Mesenteric fat pad (tissue), 1 donor: ENCODE results near the gene CCNG2. TPM values are rescaled to one million over a fixed set of nuclear protein-coding genes. Genes with fewer than 3 reads are reported as not detected.

Experiments
- DNase-seq: peaks from one replicate; pipeline ENCODE4 v3.0.0-alpha.2; 2020; ENCODE audit warnings: low spot score
- total RNA-seq: library from RNA; stranded (reverse); fragmentation: NEBNext Ultra II Directional; extraction: Animal tissue kit (Norgen Biotek cat#: 25700); gene quantifications from one replicate; pipeline ENCODE4 v1.2.1, GENCODE V29; 2021
- donor health status: DM: yes; HTN: yes; CAD: no.

The CCNG2 gene
- total RNA-seq, 1 donor from 2014 or later: 28.6 TPM

DNA sequence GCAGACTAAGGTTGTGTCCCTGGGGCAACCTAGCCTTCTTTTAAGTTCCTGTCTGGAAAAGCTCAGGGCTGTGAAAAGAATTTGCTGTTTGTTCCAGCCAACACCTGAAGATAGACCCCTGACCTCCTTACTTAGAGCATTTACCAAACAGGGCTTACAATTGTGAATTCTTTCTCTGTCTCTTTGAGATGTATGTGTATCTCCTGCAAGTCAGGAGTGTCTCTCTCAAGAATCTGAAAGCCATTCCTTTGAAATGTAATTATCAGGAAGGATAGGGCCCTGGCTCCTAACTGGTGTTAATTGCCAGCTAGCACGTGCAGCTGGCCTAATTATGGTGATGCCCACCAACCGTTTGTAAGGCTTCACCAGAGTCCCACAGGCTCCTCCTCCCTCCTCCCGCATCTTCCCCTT is 18.2 kb downstream of the CCNG2 start:
- DNase-seq: no peak

DNA sequence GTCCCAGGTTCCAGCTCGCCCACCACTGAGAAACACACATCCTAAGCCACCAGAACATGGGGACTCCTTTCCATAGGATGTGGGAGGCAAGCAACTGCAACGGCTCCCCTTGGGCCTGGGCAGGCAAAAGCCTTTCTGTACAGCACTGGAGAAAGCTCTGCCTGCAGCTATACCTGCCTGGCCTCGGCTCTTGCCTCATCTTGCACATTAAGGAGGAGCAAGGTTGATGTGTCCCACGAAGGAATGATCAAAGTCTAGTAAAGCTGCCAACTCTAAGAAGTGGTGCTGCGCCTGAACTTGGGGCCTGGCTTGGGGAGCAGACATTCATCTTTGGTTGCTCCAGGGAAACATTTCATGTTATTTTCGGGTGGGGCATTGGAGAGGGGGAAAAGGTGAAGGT is 19.6 kb downstream of the CCNG2 start:
- DNase-seq: no peak

DNA sequence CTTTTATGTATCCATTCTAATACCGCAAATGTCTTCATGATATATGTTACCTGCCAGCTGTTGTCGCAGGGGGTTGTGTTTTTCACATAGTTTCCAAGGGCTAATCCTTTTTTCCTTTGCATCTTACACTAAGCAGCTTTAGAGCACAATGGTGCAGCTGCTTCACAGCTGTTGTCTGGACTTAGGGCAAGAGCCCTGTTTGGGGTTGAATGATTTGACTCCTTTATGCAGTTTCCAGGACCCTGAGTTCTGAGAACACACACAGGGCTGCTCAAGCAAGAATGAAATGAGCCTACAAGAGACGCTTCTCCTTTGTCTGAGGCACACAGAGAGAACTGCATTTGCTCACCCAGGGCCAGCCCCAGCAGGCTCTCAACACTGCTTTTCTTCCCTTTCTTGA is 20.2 kb downstream of the CCNG2 start:
- DNase-seq: no peak

DNA sequence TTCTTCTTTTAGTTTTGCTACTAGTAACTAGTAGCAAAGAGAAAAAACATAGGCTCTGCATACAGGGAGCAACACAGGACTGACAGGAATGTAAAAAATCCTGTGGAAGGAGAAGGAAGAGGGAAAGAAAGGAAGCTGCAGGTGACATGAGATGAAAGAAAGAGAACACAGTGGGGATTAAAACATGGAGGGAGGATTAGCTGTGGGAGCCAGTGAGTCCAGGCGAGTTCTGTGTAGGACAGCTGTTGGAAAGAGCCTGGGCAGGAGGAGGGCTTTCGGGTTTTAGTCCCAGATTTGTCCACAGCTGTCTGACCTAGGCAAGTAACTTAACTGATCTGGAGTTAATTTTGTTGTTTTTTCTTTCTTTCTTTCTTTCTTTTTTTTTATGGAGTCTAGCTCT is 21.6 kb downstream of the CCNG2 start:
- DNase-seq: no peak

DNA sequence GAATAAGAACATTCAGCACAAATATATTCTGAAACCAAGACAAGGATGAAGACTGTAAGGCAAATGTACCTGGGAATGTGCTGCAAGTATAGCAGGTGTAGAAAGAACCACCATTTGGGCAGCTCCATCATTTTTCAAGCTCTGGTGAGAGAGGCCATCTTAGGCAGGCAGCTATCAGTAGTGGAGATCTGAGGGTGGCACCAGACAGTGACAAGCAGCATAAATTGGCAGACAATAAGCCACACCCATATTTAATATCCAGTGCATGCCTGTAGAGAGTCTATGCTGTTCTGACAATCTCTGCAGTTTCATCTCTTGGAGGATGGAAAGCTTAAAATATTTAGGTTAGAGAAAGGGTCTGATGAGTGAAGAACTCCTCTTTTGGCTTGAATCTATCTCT is 22.5 kb downstream of the CCNG2 start:
- DNase-seq: no peak

DNA sequence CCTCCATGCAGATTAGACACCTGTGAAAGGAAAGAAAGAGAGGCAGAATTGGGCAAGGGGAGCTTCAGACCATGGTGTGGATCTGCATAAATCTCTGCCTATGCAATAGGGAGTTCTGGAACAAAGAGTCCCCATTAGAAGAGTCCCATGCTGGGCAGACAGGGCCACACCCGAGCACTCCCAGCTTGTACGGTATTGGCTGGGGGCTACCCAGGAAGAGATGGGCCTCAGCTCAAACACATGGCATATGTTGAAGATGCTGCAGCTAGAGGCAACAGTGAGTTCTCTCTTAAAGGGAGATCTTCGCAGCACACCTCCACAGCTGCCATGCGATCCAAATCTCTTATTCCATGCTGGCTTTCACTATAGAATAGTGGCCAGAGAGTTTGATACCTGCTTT is 24.7 kb downstream of the CCNG2 start:
- DNase-seq: no peak

DNA sequence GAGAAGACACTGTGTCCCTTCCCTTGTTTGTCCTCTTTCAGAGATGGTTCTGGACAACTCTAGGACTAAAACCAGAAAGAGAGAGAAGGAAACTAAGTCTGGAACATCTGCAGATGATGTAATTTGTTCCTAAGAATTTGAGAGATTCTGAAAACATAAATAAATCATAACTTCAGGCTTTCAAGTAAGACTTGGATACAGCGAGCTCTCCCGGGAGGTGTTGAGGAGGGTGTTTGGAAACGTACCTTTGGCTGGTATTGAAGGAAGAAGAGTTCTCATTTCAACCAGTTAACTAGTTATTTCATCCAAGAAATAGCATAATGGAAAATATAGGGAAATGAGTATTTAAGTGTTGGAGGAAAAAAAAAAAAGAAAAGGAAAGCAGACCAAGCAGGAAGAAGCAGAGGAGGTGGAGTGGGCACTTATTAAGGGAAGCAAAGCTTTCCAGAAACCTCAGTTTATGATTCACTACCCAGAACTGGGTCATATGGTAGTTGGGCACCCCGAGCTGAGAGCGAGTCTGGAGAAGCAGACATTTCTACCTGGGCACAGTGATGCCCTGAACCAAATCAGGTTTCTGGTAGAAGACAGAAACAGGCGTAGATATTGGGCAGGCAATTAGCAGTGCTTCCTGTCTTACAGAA is 26.9 kb downstream of the CCNG2 start:
- no peak for DNase-seq

DNA sequence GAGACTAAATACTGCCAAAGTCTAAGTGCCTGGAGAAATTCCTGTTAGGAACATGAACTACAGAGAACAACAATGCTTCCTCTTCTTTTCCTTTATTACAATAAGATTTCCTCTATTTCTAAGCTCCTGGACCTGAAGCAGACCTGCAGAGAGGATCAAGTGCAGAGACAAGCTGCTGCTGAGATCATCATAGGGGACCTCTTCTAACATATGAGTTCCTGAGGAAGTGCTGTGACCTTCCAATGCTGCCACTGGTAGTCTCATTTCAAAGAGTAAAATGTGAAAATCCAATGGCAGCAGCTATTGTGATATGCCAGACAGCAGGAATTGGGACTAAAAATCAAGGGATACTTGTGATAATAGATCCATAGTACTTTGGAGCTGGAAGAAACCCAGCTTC is 28.0 kb downstream of the CCNG2 start:
- no peak for DNase-seq

DNA sequence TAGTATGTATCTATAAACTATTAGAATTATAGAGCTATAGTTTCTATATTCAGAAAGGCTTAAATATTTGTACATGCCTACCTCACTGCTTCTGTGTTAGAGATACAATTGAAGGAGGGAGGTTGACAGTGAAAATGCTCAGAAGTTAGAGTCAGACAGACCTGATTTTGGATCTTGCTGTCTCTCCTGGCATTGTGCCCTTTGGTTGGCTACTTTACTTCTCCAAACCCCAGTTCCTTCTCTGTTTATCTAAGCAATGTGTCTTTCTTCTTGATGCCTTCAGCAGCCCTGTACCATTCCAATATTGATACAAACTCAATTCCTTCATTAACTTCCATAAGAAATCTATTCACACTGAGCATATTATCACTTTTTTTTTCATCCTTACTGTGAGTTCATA is 28.7 kb downstream of the CCNG2 start:
- no peak for DNase-seq

DNA sequence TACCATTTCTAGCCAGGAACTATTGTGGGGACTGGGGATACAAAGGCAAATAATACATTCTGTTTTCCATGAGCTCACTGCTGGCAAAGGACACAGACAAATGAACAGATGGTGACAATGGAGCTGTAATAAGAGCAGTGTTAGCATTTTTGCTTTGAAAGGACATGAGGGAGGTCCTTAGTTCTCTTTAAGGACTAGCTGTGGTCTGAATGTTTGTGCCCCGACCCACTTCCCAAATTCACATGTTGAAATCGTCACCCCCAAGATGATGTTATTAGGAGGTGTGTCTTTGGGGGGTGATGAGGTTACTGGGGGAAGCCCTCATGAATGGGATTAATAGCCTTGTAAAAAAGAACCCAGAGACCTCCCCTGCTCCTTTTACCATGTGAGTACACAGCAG is 30.3 kb downstream of the CCNG2 start:
- DNase-seq: no peak

DNA sequence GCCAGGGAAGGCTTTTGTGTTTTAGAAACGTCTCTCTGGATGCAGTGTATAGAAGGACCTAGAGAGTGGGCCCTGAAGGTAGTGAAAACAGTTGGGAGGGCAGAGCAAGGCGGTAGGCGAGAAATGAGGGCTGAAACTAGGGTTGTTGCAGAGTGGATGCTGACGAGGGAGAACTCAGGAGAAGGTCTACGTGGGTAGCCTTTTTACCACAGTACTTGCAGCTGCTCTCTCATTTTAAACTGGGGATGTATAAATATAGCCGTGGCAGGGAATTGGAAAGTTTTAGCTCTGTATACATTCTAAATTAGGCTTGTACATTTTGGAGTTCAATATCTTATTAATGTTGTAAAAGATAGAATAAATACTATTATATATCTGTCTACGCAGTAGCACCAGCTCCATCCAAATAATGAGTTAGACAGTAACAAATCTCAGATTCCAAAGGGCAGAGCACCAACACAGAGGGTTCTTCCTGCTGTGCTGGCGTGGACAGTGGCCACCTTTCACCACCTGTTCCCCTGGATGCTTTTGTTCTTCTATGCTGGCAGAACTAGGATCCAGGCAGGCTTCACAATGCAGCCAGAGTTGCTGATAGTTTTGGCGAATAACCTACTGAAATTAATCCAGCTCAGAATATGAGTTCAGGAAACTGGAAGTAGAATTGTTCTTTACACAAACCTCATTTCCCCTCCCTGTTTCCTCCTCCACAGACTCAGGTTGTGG is 31.7 kb downstream of the CCNG2 start:
- DNase-seq: no peak

DNA sequence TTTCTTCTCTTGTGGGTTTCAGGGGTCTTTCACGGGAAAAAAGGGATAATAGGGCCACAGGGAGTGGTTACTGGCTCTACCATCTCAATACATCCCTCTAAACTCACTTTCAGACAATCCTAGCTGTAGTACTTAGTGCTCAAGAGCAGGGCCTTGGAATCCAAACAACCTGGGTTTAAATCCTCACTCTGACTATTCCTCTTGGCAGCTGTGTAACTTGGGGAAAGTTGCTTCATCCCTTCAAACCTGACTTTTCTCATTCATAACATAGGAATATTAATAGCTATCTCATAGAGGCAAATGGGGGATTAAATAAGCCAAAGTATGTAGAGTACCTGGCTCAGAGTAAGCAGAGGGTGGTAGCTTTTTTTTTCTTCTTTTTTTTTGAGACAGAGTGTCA is 32.4 kb downstream of the CCNG2 start:
- DNase-seq: no peak

DNA sequence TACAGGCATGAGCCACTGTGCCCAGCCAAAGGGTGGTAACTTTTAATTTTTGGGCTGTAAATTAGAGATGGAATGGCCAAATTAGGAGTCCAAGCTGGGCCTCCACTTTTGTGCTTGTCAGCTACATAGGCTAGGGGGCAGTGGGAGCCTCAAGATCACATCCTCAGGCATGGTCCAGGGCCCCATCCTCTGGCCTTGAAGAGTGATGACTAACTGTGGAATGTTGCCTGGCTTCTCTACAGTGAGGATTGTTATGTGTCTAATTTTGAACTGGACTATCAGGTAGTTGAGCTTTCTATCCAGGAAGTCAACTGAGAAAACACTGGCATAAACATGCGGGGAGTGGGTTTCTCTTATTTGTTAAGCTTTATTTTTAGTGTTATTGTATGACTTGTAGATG is 33.0 kb downstream of the CCNG2 start:
- DNase-seq: no peak

DNA sequence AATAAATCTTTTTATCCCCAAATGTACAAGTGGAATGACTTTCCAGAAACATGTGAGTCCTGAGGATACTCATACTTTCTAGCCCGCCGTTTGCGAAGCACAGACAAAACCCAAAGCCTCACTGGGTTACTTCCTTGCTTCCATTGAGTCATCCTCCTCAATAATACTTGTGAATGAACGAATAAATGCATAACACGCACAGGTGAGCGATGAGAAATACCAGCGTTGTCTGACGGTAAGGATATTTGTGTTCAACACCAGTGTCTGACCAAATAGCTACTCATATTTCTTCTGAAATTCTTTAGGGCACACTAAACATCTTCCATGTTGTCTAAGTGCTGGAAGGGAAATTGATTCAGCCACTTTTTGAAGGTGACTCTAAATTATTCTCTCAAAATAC is 36.0 kb downstream of the CCNG2 start:
- no peak for DNase-seq

DNA sequence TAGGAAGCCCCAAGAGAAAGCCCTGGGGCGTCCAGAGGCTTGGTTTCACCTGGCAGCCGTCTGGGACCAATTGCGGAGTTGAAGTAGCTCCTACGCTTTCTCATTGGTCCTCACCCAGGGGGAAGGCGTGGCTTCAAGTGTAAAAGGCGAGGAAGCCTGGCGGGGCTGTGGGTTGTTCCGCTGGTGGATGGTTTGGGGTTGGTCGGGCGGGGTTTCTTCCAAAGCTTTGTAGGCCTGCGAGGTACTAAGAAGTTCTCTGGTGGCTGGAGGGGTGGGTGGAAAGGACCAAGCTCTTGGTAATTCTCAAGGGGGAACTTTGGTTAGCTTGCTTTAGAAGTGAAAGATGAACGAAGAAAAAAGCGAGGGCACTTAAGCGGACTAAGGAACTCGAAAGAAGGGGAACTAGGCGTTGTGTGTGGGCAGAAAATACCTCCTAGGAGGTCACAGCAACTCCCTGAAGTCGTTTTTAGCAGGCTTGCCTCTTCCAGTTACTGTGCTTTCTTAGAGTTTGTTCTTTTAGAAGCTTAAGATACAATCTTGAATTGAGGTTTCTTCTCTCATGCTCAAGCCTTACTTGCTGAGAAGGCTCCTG is 36.6 kb downstream of the CCNG2 start:
- DNase-seq: no peak

DNA sequence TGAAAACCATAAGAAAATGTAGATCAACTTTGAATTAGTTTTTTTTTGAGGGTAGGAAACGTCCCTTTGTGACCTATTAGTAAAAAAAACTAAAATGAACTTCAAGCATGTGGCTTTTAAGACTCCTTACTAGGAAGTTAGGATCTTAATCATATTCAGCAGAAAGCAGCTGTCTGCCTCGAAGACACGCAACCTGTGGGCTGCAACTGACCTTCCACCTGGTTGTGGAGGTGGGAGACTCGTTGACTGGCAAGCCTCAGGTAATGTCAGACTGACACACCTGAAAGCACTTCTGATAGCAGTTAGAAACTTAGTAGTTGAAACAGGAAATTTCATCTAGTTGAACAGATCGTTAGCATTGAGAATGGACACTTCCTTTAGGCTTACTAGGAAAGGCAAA is 37.4 kb downstream of the CCNG2 start:
- DNase-seq: no peak

DNA sequence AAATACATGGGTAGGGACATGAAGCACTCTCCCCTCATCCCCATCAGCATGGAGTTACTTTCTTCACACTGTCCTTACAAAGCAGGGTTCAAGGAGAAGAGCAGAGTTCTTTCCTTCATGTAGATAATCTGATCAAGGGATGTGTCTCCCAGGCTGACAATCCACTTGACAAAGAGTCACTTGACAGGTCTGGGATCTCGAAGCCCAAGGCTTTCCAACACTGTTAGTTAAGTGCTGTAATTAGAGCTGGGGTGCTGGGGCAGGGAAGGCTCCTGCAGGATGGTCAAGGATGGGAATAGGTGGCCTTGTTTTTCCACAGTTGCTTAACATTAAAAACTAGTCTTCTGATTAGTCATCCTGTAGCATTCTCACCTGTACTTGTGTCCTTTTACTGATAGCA is 38.0 kb downstream of the CCNG2 start:
- no peak for DNase-seq

DNA sequence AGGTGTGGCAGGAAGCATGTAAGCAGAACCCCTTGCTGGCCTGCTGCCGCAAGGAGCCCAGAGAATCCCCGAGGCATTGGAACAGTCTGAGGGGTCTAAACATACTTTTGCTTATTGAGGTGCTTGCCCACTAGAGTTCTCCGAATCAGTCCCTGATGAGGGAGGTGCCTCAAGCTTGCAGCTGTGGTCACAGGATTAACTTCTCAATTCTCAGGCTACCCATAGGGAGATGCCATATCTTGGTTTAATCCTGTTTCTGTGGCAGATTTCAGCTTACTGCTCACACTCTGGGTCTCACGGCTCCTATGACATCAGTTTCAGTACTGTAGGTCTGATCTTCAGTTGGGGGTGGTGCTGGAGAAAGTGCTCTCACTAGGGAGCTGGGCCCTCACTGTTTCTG is 39.9 kb downstream of the CCNG2 start:
- no peak for DNase-seq

DNA sequence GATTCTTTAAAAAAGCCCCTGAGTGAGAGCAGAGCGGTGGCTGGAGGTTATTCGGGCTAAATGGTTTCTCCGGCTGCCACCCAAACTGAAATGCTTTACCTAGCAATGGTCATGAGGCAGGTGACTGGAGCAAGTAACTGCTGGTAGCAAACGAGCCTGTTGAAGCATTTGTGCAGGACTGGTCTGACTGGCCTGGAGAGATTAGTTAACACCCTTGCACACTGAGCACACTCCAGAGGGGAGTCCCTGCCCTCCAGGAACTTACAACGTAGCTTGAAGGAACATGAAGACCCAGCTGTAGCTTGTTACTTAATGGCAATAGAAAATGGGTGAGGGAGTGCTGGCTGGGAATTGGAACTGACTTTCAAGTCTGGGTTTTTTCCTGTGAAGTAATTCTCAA is 40.4 kb downstream of the CCNG2 start:
- DNase-seq: no peak

DNA sequence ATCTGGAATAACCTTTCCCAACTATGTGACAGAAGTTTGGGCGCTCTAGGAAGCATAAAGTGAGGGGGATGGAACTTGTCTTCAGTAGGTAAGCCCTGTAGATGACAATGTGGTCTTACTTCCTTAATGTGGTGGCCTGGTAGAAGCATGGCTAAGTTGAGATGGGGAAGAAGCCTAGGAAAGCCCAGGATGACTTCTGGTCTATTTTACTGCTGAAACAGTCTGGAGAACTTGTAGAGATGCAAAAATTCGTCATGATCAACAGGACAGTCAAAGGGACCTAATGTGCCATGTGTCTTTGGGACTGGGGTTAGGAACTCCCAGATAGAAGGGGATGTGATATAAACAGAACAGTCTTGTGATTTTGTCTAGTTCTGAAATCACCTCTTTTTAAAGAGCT is 40.8 kb downstream of the CCNG2 start:
- no peak for DNase-seq

DNA sequence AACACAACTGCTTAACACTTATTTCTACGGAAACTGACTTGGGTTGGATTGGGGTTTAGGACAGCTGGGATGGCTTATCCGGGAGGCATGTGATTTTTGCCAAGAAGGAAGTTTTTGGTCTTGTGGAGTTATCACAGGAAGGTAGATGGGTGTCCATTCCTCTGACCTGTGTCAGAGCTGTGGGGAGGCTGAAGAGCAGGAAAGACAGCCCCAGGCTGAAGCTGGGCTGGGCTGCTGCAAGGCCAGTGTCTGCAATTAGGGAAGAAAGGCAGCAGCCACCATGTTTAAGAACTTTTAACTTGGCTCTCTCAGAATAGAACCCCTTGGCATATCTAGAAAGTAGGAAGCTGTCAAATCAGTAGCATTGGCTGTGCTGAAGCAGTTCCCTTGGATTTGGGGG is 42.3 kb downstream of the CCNG2 start:
- DNase-seq: no peak

DNA sequence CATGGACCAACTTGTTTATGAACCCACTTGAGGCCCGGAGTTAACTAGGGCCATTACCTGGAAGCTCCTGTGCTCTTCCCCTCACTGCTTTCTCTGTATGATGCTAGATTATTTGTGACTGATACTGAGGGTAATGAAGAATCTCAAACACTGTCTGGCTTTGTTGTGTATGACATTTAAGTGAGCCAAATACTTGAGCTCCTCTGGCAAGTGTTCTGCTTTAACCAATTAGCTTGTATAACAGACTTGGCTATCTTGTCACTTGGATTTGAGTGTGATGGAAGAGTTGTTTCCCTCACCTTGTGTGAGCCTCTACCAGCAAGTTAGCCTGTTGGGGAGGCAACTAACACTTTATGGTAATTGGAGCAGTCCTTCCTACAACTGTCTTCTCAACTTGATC is 42.7 kb downstream of the CCNG2 start:
- no peak for DNase-seq

DNA sequence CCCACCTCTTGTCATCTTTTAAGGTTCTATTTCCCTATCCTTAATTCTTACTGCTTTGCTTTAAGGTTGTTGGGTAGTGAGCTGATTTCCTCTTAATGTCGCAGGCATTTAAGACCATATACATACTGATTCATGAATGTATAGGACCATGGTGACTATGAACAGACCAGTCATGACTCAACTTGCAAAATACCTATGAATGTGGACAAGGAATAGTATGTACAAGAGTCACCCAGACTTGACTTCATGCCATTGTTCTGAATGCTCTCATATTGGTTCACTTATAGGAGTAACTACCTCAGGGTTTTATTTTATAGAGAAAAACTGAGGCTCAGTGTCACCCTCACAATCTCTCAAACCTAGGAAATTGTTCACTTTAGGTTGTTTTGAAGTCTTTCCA is 44.3 kb downstream of the CCNG2 start:
- no peak for DNase-seq
